Fibroblast of mammary gland (primary cell): Measurements from ENCODE around the gene EDC4.

Experiments used
- DNase-seq: peaks from one replicate; pipeline ENCODE4 v3.0.0-alpha.2; 2010; ENCODE audit warnings: low read depth
- H3K4me3 ChIP-seq: 2 replicates; pipeline ENCODE4 v1.5.1; 2011; ENCODE audit warnings: low read depth, mild to moderate bottlenecking, low read length, moderate library complexity; ENCODE audit not compliant: control insufficient read depth
- CTCF ChIP-seq: conservative IDR thresholded peaks from 2 replicates; pipeline ENCODE4 v1.5.1; 2011; ENCODE audit warnings: low read depth, low read length, inconsistent platforms; ENCODE audit not compliant: control insufficient read depth, insufficient read depth

EDC4 gene

GRCh38 chr16:67871256-67871655 is 1.6 kb upstream of the EDC4 start:
- DNase-seq, result no peak
- no peak overlapping the region for H3K4me3 ChIP-seq
- no peak for TF ChIP-seq CTCF

DNA sequence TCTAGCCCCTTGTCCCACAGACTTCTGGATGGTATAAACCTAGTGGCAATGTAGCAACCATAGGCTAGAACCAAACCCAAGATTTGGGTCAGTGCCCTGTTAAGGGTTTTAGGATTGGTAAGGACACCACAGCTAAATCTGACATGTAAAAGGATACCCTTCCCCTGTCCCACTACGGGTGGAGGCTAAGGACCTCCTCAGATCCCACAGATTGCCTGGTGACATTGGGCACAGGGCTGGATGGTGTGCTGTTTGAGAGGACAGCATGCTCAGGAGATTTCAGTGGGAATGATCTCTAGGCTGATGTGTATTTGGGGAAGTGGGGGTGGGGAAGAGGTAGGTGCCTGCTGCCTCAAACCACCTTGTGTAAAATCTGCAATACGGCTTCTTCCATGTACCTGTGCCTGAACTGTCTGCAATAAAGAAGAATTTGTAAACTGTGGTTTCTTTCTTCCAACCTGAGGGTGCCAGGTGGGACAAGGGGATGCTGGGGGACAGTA is 671 bp upstream of the EDC4 start:
- no peak for DNase-seq
- no peak overlapping the region for H3K4me3 ChIP-seq
- no peak for TF ChIP-seq CTCF

DNA sequence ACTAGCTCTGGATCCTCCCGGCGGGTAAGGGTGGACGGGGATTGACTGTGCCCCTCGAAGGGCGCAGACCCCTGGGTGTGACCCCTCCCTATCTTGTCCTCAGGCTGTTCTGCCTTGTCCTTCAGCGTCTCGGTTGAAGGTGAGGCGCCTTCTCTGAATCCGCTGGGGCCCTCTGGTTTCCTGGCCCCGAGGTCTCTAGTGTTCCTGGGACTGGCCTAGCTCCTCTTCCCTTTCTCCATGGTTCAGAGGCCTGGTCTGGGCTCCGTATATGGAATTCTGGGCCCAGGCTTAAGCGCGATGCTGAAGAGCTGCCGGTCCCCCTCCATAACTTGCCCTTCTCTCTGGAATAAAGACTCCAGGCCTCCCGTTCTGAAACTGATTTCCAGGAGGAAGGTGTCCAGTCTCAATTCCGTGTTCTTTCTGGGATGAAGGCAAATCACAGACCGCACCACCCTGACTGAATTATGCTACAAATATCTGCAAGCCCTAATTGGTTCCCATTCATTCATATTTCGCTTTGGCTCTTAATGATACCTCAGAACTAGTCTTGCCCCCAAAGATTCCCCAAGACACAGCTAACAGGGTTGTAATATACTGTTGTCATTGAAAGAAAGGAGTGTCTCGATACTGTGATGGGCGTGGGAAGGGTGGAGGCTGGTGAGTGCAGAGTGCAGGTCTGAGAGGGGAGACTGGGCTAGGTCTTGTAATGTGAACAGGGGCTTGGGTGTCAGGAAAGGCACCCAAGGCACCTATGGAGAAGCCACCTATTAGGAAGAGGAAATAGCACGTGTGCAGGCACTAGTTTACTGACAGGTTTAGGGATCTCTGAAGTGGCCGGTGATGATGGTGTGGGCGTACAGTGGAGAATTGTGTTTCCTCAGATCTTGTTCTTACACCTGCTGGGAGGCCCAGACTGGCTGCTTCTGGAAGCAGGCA is 851 bp downstream of the EDC4 start:
- H3K4me3 ChIP-seq, result peak overlapping the region; percentile 88
- no peak for TF ChIP-seq CTCF
- DNase-seq, result no peak

GRCh38 chr16:67874372-67874771 is 1.5 kb downstream of the EDC4 start:
- peak overlapping the region; percentile 88 for H3K4me3 ChIP-seq

DNA sequence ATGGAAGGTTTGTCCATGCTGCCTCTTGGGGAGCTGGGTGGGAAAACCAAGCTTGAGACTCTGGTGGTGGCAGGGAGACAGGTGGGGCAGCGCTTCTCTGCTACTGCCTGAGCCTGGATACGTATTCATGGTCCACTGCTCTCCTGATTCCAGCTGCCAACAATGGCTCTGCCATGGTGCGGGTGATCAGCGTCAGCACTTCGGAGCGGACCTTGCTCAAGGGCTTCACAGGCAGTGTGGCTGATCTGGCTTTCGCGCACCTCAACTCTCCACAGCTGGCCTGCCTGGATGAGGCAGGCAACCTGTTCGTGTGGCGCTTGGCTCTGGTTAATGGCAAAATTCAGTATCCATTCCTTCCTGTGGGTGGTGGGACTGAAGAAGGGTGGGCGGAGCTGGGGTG is 4.2 kb downstream of the EDC4 start:
- no peak for TF ChIP-seq CTCF

More at GRCh38 chr16:67874372-67874771, 1.5 kb downstream of the EDC4 start:
- no peak for DNase-seq
- TF ChIP-seq CTCF, result no peak

GRCh38 chr16:67878232-67878631 is 5.4 kb downstream of the EDC4 start:
- no peak for TF ChIP-seq CTCF
- no peak overlapping the region for H3K4me3 ChIP-seq
- DNase-seq, result no peak

More for the DNA sequence above, 4.2 kb downstream of the EDC4 start:
- no peak for DNase-seq
- H3K4me3 ChIP-seq, result no peak overlapping the region

GRCh38 chr16:67878846-67879245 is 6.0 kb downstream of the EDC4 start:
- no peak overlapping the region for H3K4me3 ChIP-seq
- DNase-seq, result no peak
- no peak for TF ChIP-seq CTCF
